Osteoblast (primary cell): ENCODE measurements around the gene PLA2G12B. TPM values are rescaled to one million over a fixed set of nuclear protein-coding genes. Genes with fewer than 3 reads are reported as not detected.
"Not testable (repeated sequence)": the region's sequence is repeated elsewhere in the genome, so short reads cannot be mapped to it uniquely, and the experiment has no call there.

Experiments
- DNase-seq: peaks from one replicate; pipeline ENCODE4 v3.0.0; 2011; ENCODE audit warnings: low spot score, mixed read lengths; ENCODE audit not compliant: insufficient read length; ENCODE audit errors: missing footprints
- H2AFZ ChIP-seq: 2 replicates; pipeline ENCODE4 v1.6.0; 2011; ENCODE audit warnings: mild to moderate bottlenecking, low read length
- H3K27ac ChIP-seq: 2 replicates; pipeline ENCODE4 v1.5.1; 2011; ENCODE audit warnings: mild to moderate bottlenecking, low read depth, low read length, moderate library complexity
- H3K27me3 ChIP-seq: 2 replicates; pipeline ENCODE4 v1.6.0; 2012; ENCODE audit warnings: mild to moderate bottlenecking, control low read depth, inconsistent platforms, low read length, moderate library complexity; ENCODE audit not compliant: insufficient read depth
- H3K36me3 ChIP-seq: 2 replicates; pipeline ENCODE4 v1.5.1; 2011; ENCODE audit warnings: mild to moderate bottlenecking, low read length, control low read depth, moderate library complexity; ENCODE audit not compliant: insufficient read depth
- H3K4me1 ChIP-seq: 2 replicates; pipeline ENCODE4 v1.5.1; 2011; ENCODE audit warnings: mild to moderate bottlenecking, low read length, control low read depth, moderate library complexity; ENCODE audit not compliant: insufficient read depth
- H3K4me2 ChIP-seq: 2 replicates; pipeline ENCODE4 v1.6.0; 2011; ENCODE audit warnings: mild to moderate bottlenecking, low read length; ENCODE audit not compliant: insufficient read depth
- H3K4me3 ChIP-seq: fragments of 200-600 bp; sonication (generic); 3 replicates; pipeline ENCODE4 v1.5.1; 2012; ENCODE audit warnings: mild to moderate bottlenecking, low read length, inconsistent platforms; ENCODE audit not compliant: insufficient read depth
- H3K79me2 ChIP-seq: 2 replicates; pipeline ENCODE4 v1.6.0; 2012; ENCODE audit warnings: mild to moderate bottlenecking, low read length, control low read depth, inconsistent platforms; ENCODE audit not compliant: insufficient read depth
- H3K9me3 ChIP-seq: 2 replicates; pipeline ENCODE4 v1.5.1; 2011; ENCODE audit warnings: low read depth, low read length, control low read depth
- H4K20me1 ChIP-seq: 2 replicates; pipeline ENCODE4 v1.6.0; 2012; ENCODE audit warnings: mild to moderate bottlenecking, low read length, control low read depth; ENCODE audit not compliant: insufficient read depth
- CTCF ChIP-seq: IDR thresholded peaks from 2 replicates; pipeline ENCODE4 v1.5.1; 2011; ENCODE audit warnings: mild to moderate bottlenecking, low read depth, low read length, moderate library complexity; ENCODE audit errors: extremely low read depth
- total RNA-seq: library from RNA; depleted of rRNA; stranded (reverse); fragments of >200 nt; gene quantifications from 2 replicates; pipeline ENCODE4 v1.2.3, GENCODE V29; 2012

PLA2G12B gene
- total RNA-seq = not detected in 2 replicates

GRCh38 chr10:72954596-72955554 lies at the start of gene PLA2G12B:
Gene PLA2G12B (minus strand): TSS chr10:72954806. CDS start chr10:72954685, 121 bp downstream.
- Histone ChIP-seq H3K4me3 (no peak within 1 kb of the TSS), H3K36me3 (no peaks in the 10 kb centered on the region), H3K79me2 (no peaks in the 10 kb centered on the region), H2AFZ (no peak within 1 kb of the TSS), H3K27ac (no peak within 1 kb of the TSS), H3K4me2 (no peak within 1 kb of the TSS), H3K9me3 (no peaks in the 10 kb centered on the region), H3K4me1 (no peaks in the 10 kb centered on the region), H3K27me3 (peaks cover 4% of the 10 kb centered on the region), H4K20me1 (no peaks in the 10 kb centered on the region)
- no peak for TF ChIP-seq CTCF
- DNase-seq = peak; percentile 26

- no peak overlapping the region for H3K27ac ChIP-seq
- no peak overlapping the region for H3K4me2 ChIP-seq
- H3K27me3 ChIP-seq = no peaks in the 10 kb centered on the region
- H2AFZ ChIP-seq = no peak overlapping the region
- no peak overlapping the region for H3K4me3 ChIP-seq
- H3K4me1 ChIP-seq = no peaks in the 10 kb centered on the region
- H3K9me3 ChIP-seq = no peaks in the 10 kb centered on the region
- DNase-seq = no peak
- TF ChIP-seq CTCF = no peak
- peaks cover 12% of the 10 kb centered on the region for H3K36me3 ChIP-seq
- H4K20me1 ChIP-seq = no peaks in the 10 kb centered on the region
- no peaks in the 10 kb centered on the region for H3K79me2 ChIP-seq
Observed at GRCh38 chr10:73003822-73004221, 49.2 kb upstream of the PLA2G12B start.

- no peak for TF ChIP-seq CTCF
- H3K36me3 ChIP-seq = peaks cover 5% of the 10 kb centered on the region
- H4K20me1 ChIP-seq = no peaks in the 10 kb centered on the region
- no peaks in the 10 kb centered on the region for H3K9me3 ChIP-seq
- H3K4me3 ChIP-seq = no peak overlapping the region
- no peak overlapping the region for H3K27ac ChIP-seq
- no peak for DNase-seq
- no peak overlapping the region for H2AFZ ChIP-seq
- no peak overlapping the region for H3K4me2 ChIP-seq
- no peaks in the 10 kb centered on the region for H3K79me2 ChIP-seq
- H3K4me1 ChIP-seq = no peaks in the 10 kb centered on the region
- H3K27me3 ChIP-seq = no peaks in the 10 kb centered on the region
Observed at GRCh38 chr10:73000973-73001372, 46.4 kb upstream of the PLA2G12B start.

GRCh38 chr10:72997099-72997498 lies 42.5 kb upstream of the PLA2G12B start:
- Histone ChIP-seq H3K4me2 (no peak overlapping the region), H2AFZ (no peak overlapping the region), H3K4me1 (no peaks in the 10 kb centered on the region), H3K9me3 (no peaks in the 10 kb centered on the region), H4K20me1 (no peaks in the 10 kb centered on the region), H3K79me2 (no peaks in the 10 kb centered on the region), H3K4me3 (no peak overlapping the region), H3K36me3 (no peaks in the 10 kb centered on the region), H3K27ac (no peak overlapping the region), H3K27me3 (no peaks in the 10 kb centered on the region)
- DNase-seq = no peak
- TF ChIP-seq CTCF = no peak

- not testable (repeated sequence) for H3K4me1 ChIP-seq, H3K4me2 ChIP-seq, H4K20me1 ChIP-seq, DNase-seq, H3K9me3 ChIP-seq, H3K79me2 ChIP-seq, H3K36me3 ChIP-seq, H3K27ac ChIP-seq, H3K27me3 ChIP-seq, H2AFZ ChIP-seq, H3K4me3 ChIP-seq
Observed at GRCh38 chr10:72995459-72995858, 40.9 kb upstream of the PLA2G12B start.

- not testable (repeated sequence) for H3K79me2 ChIP-seq, H3K4me1 ChIP-seq, H3K27me3 ChIP-seq, H3K36me3 ChIP-seq, H2AFZ ChIP-seq, H3K4me3 ChIP-seq, H3K4me2 ChIP-seq, H4K20me1 ChIP-seq, H3K9me3 ChIP-seq, H3K27ac ChIP-seq, DNase-seq
Observed at GRCh38 chr10:72989771-72990170, 35.2 kb upstream of the PLA2G12B start.
